Amniotic stem cell (primary cell): ENCODE results near the gene CA9.
A peak's percentile ranks its signal among the peaks of the same experiment; 100 is the strongest.

Experiments used
- DNase-seq: peaks from one replicate; lab custom pipeline; 2025; lab: John Stamatoyannopoulos, UW

Gene CA9

DNA sequence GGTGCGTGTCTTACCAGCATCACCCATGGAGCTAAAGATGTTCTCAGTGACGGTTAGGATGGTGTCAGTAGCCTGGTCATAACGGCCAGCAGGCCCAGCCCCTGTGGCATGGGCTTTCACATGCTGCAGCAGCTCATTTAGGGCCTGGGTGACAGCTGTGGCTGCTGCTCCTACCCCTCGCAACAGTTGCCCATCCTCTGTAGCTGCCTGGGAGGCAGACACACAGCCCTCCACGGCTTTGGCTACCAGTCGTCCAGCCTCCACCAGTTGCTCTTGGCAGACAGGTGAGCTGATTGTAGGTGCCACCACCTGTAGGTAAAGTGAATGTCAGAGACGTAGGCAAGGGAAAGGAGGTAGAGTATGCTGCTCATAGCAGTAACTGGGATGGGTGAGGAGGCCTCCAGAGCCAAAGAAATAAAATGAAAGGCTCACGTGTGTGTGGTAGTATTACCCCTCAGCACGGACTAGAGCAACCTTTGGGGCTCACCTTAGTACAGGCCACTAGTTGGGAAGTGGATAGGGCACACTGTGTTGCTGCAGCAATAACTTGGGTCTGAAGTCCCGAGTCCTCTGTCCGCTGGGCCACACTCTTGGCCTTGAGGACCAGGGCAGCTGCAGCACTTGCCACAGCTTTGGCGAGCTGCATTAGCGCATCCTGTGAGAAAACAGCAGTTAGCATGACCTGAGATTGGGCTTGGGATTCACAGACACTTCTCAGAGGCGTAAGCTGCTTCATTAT lies 43.6 kb downstream of the CA9 start:
- no peak for DNase-seq

DNA sequence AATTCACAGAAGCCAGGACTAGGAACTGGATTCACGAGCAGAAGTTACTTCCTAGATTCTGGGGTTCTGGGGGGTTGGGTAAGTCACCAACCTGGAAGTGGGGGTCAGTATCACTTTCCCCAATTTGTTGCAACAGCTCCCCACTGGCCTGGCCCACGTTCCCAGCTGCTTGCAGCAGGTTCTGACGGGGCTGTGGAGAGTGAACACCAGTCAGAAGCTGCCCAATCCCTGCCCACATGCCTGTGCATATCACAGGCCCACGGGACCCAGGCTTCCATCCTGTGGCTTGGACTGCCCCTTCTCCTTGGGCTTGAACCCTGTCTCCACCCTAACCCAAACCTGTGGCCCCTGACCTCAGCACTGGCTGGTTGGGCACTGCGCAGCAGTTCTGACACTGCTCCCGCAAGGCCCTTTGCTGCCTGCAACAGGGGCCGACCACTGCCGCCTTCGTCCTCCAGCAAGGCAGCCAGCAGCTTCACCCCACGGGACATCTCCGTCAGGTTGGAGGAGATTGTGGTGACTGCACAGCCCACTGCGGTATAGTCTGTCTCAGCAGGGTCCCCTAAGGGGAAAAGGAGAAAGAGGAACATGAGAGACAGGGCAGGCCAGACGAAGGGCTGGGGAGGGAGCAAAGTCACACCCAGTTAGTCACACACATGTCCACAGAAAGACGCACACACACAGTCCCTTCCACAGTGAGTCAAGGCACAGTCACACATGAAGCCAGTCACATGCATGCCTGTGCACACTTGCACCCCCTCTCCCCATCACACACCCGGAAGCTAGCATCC lies 45.2 kb downstream of the CA9 start:
- no peak for DNase-seq

- no peak for DNase-seq
Observed at GRCh38 chr9:35719546-35719945, 45.8 kb downstream of the CA9 start.

- DNase-seq = no peak
Observed at GRCh38 chr9:35723426-35723825, 49.7 kb downstream of the CA9 start.

GRCh38 chr9:35723908-35724307 lies 50.2 kb downstream of the CA9 start:
- no peak for DNase-seq

GRCh38 chr9:35725362-35725761 lies 51.6 kb downstream of the CA9 start:
- no peak for DNase-seq

GRCh38 chr9:35726931-35727330 lies 53.2 kb downstream of the CA9 start:
- no peak for DNase-seq

DNA sequence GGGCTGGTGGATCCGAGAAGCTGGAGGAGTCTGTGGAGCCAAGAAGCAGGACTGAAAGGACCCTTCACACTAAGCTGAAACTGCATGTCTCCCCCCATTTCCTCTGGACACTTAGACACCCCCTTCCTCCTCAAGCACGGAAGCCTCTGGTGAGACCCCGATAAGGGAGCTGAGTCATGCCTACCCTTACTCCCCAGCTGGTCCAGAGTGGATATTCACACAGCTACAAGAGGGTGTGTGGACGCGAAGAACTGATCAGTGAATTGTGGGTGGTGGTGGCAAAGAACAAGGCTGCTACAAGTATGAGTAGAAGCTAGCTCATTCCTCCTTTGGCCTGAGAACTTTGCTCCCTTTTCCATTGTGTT lies 53.9 kb downstream of the CA9 start:
- DNase-seq = no peak

GRCh38 chr9:35728041-35728971 lies 54.6 kb downstream of the CA9 start:
- DNase-seq = peak; percentile 62

GRCh38 chr9:35729101-35729500 lies 55.4 kb downstream of the CA9 start:
- DNase-seq = no peak

DNA sequence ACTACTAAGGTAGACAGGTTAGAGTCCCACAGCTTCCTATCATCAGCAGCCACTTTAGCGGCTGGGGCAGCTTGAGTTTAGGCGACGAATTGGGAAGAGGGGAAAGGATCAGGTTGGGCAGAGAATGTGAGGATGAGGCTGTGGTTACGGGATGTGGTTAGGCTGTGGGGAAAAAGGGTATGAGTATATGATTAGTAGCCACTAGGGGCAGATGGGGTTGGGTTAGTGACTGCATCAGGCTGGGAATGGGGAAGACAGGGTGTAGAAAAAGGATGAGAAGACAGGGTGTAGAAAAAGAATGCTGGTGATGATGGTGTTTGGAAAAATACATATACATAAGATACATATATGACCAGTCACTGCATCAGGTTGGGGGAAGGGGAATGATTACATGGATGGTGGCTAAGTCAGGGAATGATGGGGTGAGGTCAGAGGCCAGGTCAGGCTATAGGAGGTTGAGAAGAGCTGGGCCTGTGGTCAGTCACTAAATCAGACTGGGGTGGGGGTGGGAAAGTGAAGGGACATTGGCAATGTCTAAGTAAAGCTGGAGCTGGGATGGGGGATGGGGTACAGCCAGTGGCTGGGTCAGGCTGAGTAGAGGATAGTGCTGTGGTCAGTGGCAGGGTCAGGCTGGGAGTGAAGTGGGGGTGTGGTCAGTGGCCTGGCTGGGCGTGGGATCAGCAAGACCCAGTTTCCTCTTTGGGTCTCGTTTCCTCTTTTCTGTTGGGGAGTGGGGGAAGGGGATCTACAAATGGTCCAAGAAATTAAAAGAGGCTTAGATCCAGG lies 56.2 kb downstream of the CA9 start:
- DNase-seq = peak; percentile 83

DNA sequence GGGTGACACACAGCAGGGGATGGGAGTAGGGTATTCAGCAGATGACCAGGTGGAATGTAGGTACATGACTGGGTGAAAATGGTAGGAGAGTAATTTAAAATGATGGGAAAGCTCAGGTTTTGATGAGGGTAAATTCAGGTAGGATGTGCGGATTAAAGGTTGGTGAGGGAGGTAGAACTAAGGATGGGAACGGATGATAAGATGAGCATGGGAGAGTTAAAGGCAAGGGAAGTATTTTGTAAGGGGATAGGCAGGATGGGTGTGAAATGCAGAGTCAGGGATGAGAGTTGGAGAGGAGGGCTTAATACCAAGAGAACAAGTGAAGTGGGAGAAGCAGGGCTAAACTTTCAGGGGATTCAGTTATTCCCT lies 56.7 kb downstream of the CA9 start:
- no peak for DNase-seq
